Superior temporal gyrus (tissue), 1 donor: ENCODE measurements around the gene PROM2.

Source experiments
- DNase-seq: peaks from one replicate; pipeline ENCODE4 v3.0.0-alpha.2; 2016; ENCODE audit errors: extremely low spot score

The PROM2 gene

GRCh38 chr2:95285542-95285932 lies 11.3 kb downstream of the PROM2 start:
- no peak for DNase-seq

DNA sequence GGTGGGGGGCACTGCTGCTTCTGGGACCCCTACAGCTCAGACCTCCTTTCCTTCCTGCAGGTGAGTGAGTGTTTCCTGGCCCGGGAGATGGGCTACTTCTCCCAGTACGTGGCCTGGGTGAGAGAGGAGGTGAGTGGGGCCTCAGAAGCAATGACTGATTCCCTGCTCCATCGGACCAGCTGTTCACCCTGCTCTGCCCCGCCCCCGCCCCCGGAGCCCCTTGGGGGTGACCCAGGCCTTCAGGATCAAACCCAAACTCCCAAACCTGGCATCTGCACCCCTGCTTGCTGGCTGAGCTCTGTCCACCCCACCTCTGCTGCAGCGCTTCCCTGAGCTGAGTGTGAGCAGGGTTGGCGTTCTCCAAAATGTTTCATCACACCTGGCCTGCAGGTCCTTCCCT lies 13.1 kb downstream of the PROM2 start:
- DNase-seq, result no peak

DNA sequence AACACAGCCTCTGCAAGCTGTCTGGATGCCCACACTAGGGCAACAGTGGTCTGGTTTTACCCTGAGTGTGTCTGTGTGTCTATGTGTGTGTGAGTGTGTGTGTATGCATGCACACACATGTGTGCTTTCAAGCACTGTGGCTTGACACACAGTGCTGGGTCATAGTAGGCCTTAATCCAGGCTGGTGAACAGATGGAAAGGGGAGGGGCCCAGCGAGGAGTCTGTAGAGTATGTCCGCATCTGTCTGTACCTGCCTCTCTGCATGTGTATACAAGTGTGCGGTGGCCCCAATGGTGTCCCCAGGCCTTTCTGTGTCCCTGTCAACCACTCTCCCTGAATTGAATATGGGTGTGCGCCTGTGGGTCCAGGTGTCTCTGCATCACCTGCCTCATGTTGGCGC lies 13.6 kb downstream of the PROM2 start:
- DNase-seq, result no peak

- no peak for DNase-seq
These were observed 15.0 kb downstream of the PROM2 start for GRCh38 chr2:95289253-95289652.

- DNase-seq, result no peak
These were observed 17.0 kb downstream of the PROM2 start for GRCh38 chr2:95291222-95291621.

- no peak for DNase-seq
These were observed 18.5 kb downstream of the PROM2 start for GRCh38 chr2:95292623-95293260.

DNA sequence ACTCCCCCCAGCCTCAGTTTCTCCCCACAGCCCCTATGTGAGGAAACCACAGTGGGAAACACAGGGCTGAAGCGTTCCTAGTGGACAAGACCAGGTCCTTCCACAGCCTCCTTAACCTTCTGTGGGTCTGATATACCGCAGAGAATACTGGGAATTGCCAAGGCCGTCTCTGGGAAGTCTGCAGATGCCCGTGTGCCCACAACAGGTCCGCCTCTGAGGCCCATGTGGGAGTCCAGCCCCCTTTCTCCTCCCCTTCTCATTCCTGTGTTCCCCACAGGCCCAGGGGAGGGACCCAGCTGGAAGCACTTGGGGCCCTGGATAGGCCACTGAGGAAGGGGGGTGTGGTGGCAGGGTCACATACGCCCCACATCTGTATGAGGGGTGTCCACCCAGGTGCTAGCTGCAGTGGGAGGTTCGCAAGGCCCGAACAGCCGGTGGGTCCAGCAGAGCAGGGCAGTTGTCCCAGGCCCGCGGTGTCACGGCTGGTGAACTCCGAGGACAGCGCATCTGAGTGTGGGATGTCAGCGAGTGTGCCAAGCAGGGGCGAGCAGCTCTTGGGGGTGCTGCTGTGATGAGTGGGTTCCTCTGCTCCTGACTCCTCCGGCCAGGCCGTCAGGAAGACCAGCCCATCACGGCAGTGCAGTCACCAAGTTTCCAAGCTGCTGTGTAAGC lies 20.5 kb downstream of the PROM2 start:
- no peak for DNase-seq

GRCh38 chr2:95295376-95295775 lies 21.1 kb downstream of the PROM2 start:
- DNase-seq, result no peak

GRCh38 chr2:95296011-95296410 lies 21.8 kb downstream of the PROM2 start:
- peak; percentile 77 for DNase-seq

DNA sequence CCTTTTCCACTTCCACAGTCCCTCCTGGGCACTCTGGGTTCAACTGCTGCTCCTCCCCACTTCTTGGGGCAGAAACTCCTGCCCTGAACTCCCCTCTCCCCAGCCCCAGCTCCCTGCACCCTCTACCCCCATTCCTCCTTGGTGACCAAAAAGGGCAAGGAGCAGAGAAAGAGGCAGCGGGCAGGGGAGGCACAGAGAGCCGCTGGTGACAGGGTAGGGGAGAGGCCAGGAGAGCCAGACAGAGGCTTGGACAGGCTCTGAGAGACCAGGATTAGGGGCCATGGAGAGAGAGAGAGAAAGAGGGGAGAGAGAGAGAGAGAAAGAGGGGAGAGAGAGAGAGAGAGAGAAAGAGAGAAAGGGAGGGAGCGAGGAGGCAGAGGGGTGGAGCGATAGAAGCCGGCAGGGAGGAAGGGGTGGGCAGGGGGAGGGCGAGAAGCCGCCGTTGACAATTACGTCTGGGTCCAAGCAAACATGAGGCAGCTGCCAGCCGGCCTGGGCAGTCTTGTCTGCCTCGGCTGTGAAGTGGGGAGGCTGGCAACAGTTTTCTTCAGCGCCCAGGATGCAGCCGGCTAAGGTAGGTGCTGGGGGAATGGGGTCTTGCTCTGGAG lies 22.7 kb downstream of the PROM2 start, which contains the start of gene KCNIP3:
TSS of gene KCNIP3 (plus strand) at position 468 of the 608 bp plus-strand sequence. CDS start at position 560, 92 bp downstream.
- DNase-seq, result no peak

DNA sequence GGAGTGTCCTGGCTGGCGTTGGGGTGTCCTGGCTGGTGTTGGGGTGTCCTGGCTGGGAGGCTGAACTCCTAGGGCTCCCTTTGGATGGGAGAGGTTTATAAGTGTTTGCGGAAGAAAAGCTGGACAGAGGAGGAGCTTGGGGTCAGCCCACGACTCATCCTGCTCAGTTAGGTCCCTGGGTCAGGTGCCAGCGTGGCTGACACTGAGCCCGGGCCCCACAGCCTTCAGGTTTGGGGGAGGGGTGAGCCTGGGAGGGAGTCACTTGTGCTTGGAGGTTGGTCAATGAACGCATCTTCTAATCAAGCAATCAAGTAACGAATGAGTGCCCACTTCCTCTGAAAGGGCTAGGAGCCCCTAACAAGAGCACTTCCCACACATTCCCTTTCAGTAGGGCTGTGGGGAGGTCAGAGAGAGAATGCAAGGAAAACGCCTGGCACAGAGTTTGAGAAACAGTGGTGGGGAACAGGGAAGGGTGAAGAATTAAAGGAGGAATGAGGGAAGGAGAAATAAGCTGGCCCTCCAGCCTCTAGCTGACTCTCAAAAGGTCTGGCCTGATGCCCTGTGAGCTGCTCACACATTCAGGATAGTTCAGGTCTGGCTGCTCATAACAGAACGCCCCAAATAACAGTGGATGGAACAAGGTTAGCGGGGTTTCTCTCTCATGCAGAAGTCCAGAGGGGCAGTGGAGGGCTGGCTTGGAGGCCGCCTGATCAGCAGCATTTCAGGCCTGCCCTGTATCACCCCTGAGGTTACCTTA lies 23.6 kb downstream of the PROM2 start:
- DNase-seq, result no peak

DNA sequence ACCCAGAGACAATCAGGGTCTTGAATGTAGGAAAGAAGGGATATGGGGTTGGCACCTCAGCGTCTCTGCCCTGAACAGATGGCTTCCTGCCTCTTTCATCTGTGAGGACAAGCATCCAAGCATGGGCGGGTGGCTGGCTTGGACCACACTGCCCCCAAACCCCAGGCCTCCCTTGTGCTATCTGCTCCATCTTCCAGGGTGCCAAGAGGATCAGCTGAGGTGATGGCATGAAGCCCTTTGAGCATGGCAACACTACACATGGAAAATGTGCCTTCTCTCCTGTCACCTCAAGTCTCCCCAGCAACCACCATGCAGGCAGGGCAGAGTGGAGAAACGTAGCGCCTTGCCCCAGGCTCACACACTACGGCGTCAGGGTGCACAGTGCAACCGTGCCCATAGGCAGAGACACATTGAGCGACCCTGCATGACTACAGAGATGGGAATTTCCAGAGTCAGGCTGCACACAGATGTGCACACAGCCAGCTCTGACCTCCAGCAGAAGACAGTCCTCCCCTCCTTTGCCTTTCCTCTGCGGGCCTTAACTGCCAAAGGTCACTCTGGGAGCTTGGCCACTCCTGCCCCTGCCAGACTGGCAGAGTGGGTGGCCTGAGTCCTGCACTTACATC lies 24.4 kb downstream of the PROM2 start:
- no peak for DNase-seq

DNA sequence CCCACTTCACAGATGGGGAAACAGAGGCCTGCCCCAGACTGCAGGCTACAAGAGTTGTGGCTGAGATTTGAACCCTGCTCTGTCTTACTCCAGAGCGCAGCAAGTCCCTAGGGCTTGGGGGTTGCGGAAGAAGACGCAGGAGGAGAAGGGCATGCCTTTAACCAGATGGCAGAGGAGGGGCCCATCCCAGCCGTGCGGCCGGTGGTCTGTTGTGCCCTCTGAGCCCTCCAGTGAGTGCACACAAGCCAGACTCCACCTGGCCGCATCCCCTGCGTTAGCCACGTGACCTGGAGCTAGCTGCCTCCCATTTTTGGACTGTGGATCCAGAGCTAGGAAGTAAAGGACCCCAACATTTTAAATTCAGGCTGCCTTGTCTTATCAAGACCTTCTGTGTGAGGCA lies 25.7 kb downstream of the PROM2 start:
- no peak for DNase-seq

- DNase-seq, result no peak
These were observed 26.2 kb downstream of the PROM2 start for GRCh38 chr2:95300450-95300849.

GRCh38 chr2:95301186-95301585 lies 26.9 kb downstream of the PROM2 start:
- DNase-seq, result no peak

DNA sequence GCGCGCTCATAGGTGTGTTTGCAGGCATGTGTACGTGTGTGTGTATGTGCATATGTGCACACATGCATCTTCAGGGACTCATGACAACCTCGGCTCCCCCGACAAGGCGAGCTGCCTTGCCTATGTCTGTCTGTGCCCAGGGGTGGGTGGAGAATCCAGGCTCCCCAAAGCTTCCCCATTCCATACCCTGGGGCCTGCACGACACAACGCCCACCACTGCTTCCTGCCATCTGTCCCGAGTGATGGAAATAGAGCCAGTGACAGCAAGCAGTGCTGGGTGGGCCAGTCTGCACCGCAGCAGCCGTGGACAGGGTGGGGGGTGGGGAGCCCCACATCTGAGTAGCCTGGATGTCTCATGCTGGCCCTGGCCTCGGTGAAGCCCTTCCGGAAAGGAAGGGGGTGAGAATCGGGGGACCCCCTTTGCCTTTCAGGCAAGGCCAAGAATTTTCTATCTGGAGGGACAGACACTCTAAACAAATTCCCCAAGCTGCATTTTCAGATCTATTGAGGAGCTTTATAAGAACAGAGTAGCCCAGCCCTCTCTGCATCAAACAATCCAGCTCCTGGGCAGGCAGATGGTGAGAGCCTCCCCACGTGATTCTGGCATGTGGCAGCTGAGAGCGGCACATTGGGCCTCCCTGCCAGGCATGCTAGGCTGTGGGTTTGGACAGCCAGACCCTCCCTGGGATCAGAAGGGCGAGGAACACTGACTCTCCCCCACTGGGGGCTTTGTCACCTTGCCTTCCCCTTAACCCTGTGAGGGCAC lies 27.8 kb downstream of the PROM2 start:
- DNase-seq, result peak; percentile 67

GRCh38 chr2:95303191-95303919 lies 29.1 kb downstream of the PROM2 start:
- peak; percentile 72 for DNase-seq

DNA sequence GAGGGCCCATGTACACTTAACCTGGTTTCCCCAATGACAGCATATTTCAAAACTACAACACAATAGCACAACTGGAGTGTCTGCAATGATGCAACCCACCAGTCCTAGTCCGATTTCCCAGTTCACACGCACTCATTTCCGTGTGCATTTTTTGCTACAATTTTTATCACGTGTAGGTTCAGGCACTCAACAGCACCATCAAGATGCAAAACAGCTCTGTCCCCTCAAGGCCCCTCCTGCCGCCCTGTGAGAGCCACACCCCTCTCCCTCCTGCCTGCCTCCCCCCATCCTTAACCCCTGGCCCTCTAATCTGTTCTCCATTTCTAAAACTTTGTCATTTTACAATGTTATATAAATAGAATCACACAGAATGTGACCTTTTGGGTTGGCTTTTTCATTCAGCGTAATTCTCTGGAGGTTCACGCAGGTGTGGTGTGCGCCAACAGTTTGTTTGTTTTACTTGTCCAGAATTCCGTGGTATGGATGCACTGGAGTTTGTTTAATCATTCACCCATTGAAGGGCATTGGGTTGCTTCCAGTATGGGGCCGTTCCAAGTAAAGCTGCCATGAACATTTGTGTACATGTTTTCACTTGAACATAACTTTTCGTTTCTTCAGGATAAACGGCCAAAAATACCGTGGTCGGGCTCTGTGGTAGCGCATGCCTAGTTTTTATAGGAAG lies 31.3 kb downstream of the PROM2 start:
- DNase-seq, result no peak

GRCh38 chr2:95306336-95306895 lies 32.2 kb downstream of the PROM2 start:
- no peak for DNase-seq

GRCh38 chr2:95307036-95307435 lies 32.8 kb downstream of the PROM2 start:
- DNase-seq, result no peak
